ENCODE results near the gene RPL19.

GRCh38 chr17:39213852-39214251 lies 13.8 kb downstream of the RPL19 start:
- TF ChIP-seq CTCF (IDR thresholded peaks at IDR 0.05) (no peak), EZH2 (IDR thresholded peaks at IDR 0.05) (no peak)
